ENCODE results near the gene XPNPEP2. TPM values are rescaled to one million over a fixed set of nuclear protein-coding genes. Genes with fewer than 3 reads are reported as not detected.

Gene XPNPEP2
- total RNA-seq, 3 donors from 2014 or later: 0.44 to 12.8 (median 3.9) TPM

GRCh38 chrX:129732857-129733256, 5.9 kb upstream of the XPNPEP2 start:
- TF ChIP-seq POLR2A (IDR thresholded peaks at IDR 0.05) (no peak), CTCF (IDR thresholded peaks at IDR 0.05) (no peak), POLR2AphosphoS5 (IDR thresholded peaks at IDR 0.05) (no peak)
- Histone ChIP-seq H3K27me3 (peaks cover 0 to 34% of the 10 kb centered on the region in 2 donors), H3K4me3 (no peak overlapping the region)

GRCh38 chrX:129733335-129733734, 5.4 kb upstream of the XPNPEP2 start:
- Histone ChIP-seq H3K4me3 (no peak overlapping the region), H3K9me3 (no peaks in the 10 kb centered on the region), H3K4me1 (no peaks in the 10 kb centered on the region), H3K27ac (no peak overlapping the region), H3K27me3 (peaks cover 0 to 38% of the 10 kb centered on the region in 2 donors), H3K36me3 (no peaks in the 10 kb centered on the region)
- intact Hi-C loops (cut with DNase I; ENCODE audit: low total_unique reads): no loop called here
- TF ChIP-seq CTCF (IDR thresholded peaks at IDR 0.05) (no peak), POLR2A (IDR thresholded peaks at IDR 0.05) (no peak), POLR2AphosphoS5 (IDR thresholded peaks at IDR 0.05) (no peak)
- DNase-seq (ENCODE audit: low spot score in 2 of 2): no peak

More at GRCh38 chrX:129732857-129733256, 5.9 kb upstream of the XPNPEP2 start:
- Histone ChIP-seq H3K9me3 (no peaks in the 10 kb centered on the region), H3K4me1 (no peaks in the 10 kb centered on the region), H3K36me3 (no peaks in the 10 kb centered on the region), H3K27ac (no peak overlapping the region)
- DNase-seq (ENCODE audit: low spot score in 2 of 2): no peak
- intact Hi-C loops (cut with DNase I; ENCODE audit: low total_unique reads): no loop called here

GRCh38 chrX:129736491-129736890, 2.3 kb upstream of the XPNPEP2 start:
- H3K36me3 ChIP-seq: no peaks in the 10 kb centered on the region
- no peak for DNase-seq (ENCODE audit: low spot score in 2 of 2)
- no peak overlapping the region for H3K27ac ChIP-seq
- intact Hi-C loops (cut with DNase I; ENCODE audit: low total_unique reads): no loop called here
- TF ChIP-seq POLR2A (IDR thresholded peaks at IDR 0.05): no peak
- TF ChIP-seq POLR2AphosphoS5 (IDR thresholded peaks at IDR 0.05): no peak
- no peak for TF ChIP-seq CTCF (IDR thresholded peaks at IDR 0.05)
- H3K4me3 ChIP-seq: no peak overlapping the region
- H3K4me1 ChIP-seq: no peaks in the 10 kb centered on the region
- H3K27me3 ChIP-seq: peaks cover 0 to 38% of the 10 kb centered on the region in 2 donors
- no peaks in the 10 kb centered on the region for H3K9me3 ChIP-seq

GRCh38 chrX:129737916-129738315, 863 bp upstream of the XPNPEP2 start:
- H3K4me3 ChIP-seq: no peak overlapping the region
- intact Hi-C loops (cut with DNase I; ENCODE audit: low total_unique reads): no loop called here
- no peak for DNase-seq (ENCODE audit: low spot score in 2 of 2)
- H3K9me3 ChIP-seq: no peaks in the 10 kb centered on the region
- peaks cover 0 to 38% of the 10 kb centered on the region in 2 donors for H3K27me3 ChIP-seq
- TF ChIP-seq POLR2AphosphoS5 (IDR thresholded peaks at IDR 0.05): no peak
- no peak for TF ChIP-seq CTCF (IDR thresholded peaks at IDR 0.05)
- TF ChIP-seq POLR2A (IDR thresholded peaks at IDR 0.05): no peak
- H3K27ac ChIP-seq: peak overlapping the region in 1 of 2 donors; percentile 25
- no peaks in the 10 kb centered on the region for H3K4me1 ChIP-seq
- H3K36me3 ChIP-seq: no peaks in the 10 kb centered on the region

- DNase-seq (ENCODE audit: low spot score in 2 of 2): no peak
- H3K36me3 ChIP-seq: no peaks in the 10 kb centered on the region
- peak overlapping the region in 1 of 2 donors; percentile 32 for H3K27ac ChIP-seq
- H3K4me3 ChIP-seq: no peak overlapping the region
- H3K4me1 ChIP-seq: no peaks in the 10 kb centered on the region
- H3K27me3 ChIP-seq: peaks cover 0 to 45% of the 10 kb centered on the region in 2 donors
- no peak for TF ChIP-seq CTCF (IDR thresholded peaks at IDR 0.05)
- no peak for TF ChIP-seq POLR2AphosphoS5 (IDR thresholded peaks at IDR 0.05)
- H3K9me3 ChIP-seq: no peaks in the 10 kb centered on the region
- intact Hi-C loops (cut with DNase I; ENCODE audit: low total_unique reads): no loop called here
Measured at GRCh38 chrX:129739578-129739977, 799 bp downstream of the XPNPEP2 start.

Data from breast epithelium (tissue), 4 donors.